SU-DHL-6 (cell line): ENCODE measurements around the gene ATP4B.

Experiments
- EZH2phosphoT487 ChIP-seq: fragments of 200-600 bp; sonication (generic), shearing (Covaris generic); conservative IDR thresholded peaks from 2 replicates; pipeline ENCODE4 v1.6.1; 2018; ENCODE audit warnings: mild to moderate bottlenecking, antibody characterized with exemption, low read length, moderate library complexity, mixed read lengths
- TF ChIP-seq, protein P1 (sequence below): fragments of 200-600 bp; sonication (generic); IDR thresholded peaks from one replicate; pipeline ENCODE4 v1.5.1; 2017; ENCODE audit warnings: antibody characterized with exemption, mild to moderate bottlenecking, low read length, moderate library complexity; ENCODE audit not compliant: insufficient read depth, poor library complexity, severe bottlenecking

DNA sequence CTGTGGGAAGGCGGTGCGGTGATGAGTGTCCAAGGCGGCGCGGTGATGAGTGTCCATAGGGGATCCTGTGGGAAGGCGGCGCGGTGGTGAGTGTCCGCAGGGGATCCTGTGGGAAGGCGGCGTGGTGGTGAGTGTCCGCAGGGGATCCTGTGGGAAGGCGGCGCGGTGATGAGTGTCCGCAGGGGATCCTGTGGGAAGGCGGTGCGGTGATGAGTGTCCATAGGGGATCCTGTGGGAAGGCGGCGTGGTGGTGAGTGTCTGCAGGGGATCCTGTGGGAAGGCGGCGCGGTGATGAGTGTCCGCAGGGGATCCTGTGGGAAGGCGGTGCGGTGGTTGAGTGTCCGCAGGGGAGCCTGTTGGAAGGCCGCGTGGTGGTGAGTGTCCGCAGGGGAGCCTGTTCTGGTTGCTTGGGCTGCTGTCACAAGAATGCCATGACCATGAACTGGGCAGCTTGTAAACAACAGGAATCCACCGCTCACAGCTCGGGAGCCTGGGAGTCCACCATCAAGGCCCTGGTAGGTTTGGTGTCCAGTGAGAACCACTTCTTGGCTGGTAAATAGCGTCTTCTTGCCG is 52.0 kb downstream of the ATP4B start:
- TF ChIP-seq, protein P1, sequence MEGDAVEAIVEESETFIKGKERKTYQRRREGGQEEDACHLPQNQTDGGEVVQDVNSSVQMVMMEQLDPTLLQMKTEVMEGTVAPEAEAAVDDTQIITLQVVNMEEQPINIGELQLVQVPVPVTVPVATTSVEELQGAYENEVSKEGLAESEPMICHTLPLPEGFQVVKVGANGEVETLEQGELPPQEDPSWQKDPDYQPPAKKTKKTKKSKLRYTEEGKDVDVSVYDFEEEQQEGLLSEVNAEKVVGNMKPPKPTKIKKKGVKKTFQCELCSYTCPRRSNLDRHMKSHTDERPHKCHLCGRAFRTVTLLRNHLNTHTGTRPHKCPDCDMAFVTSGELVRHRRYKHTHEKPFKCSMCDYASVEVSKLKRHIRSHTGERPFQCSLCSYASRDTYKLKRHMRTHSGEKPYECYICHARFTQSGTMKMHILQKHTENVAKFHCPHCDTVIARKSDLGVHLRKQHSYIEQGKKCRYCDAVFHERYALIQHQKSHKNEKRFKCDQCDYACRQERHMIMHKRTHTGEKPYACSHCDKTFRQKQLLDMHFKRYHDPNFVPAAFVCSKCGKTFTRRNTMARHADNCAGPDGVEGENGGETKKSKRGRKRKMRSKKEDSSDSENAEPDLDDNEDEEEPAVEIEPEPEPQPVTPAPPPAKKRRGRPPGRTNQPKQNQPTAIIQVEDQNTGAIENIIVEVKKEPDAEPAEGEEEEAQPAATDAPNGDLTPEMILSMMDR, result no peak
- TF ChIP-seq EZH2phosphoT487, result no peak
